Panc1 (cell line): ENCODE data around the gene JUN. TPM values are rescaled to one million over a fixed set of nuclear protein-coding genes. Genes with fewer than 3 reads are reported as not detected.

Experiments
- ATAC-seq: fragments of 200-7000 bp; cut with Tn5 transposase; 2 replicates; pipeline ENCODE4 v1.9.1; 2020; ENCODE audit warnings: mild to moderate bottlenecking, moderate library complexity
- BruUV-seq: library from RNA; stranded (reverse); fragments of 400-500 nt; replicated peaks from 2 replicates; lab custom pipeline; 2021; lab: Mats Ljungman, UMichigan
- CTCF ChIA-PET: fragments of 300-600 bp; sonication (Branson Sonifier 250); formaldehyde crosslinking; loops from one replicate; lab custom pipeline; 2022; ENCODE audit warnings: antibody characterized with exemption; lab: Charles Lee
- POLR2A ChIA-PET: fragments of 300-600 bp; sonication (Branson Sonifier 250); formaldehyde crosslinking; loops from one replicate; lab custom pipeline; 2022; ENCODE audit warnings: antibody characterized with exemption; lab: Charles Lee
- DNase-seq: peaks from one replicate; pipeline ENCODE4 v3.0.0-alpha.2; 2010; ENCODE audit warnings: low read depth, low spot score
- H3K27ac ChIP-seq: 2 replicates; pipeline ENCODE4 v1.5.1; 2011; ENCODE audit warnings: mild to moderate bottlenecking, low read length, inconsistent platforms
- H3K27me3 ChIP-seq: fragments of 200-500 bp; sonication (Bioruptor generic); 2 replicates; pipeline ENCODE4 v1.6.0; 2014; ENCODE audit warnings: low read length, inconsistent platforms; ENCODE audit not compliant: control insufficient read depth, insufficient read depth
- H3K36me3 ChIP-seq: fragments of 200-500 bp; sonication (Bioruptor generic); 2 replicates; pipeline ENCODE4 v1.5.1; 2014; ENCODE audit warnings: inconsistent platforms, mild to moderate bottlenecking, low read length, moderate library complexity; ENCODE audit not compliant: control insufficient read depth, insufficient read depth
- H3K4me1 ChIP-seq: 2 replicates; pipeline ENCODE4 v1.5.1; 2011; ENCODE audit warnings: inconsistent platforms, mild to moderate bottlenecking, low read length, moderate library complexity; ENCODE audit not compliant: control insufficient read depth, insufficient read depth
- H3K4me3 ChIP-seq, 2 experiments: 2 replicates each; pipeline ENCODE4 v1.5.1; 2011 to 2012; ENCODE audit warnings: low read depth in 2 of 2, low read length in 2 of 2, mild to moderate bottlenecking in 2 of 2, inconsistent platforms in 1 of 2, moderate library complexity in 1 of 2
- H3K9me3 ChIP-seq: fragments of 200-500 bp; sonication (Bioruptor generic); 2 replicates; pipeline ENCODE4 v1.5.1; 2014; ENCODE audit warnings: low read depth, mild to moderate bottlenecking, inconsistent platforms, low read length, moderate library complexity; ENCODE audit not compliant: control insufficient read depth, insufficient read depth
- POLR2AphosphoS5 ChIP-seq: IDR thresholded peaks from 2 replicates; pipeline ENCODE4 v1.6.1; 2012; ENCODE audit warnings: mild to moderate bottlenecking, low read depth, low read length, moderate library complexity
- SIN3A ChIP-seq: IDR thresholded peaks from 2 replicates; pipeline ENCODE4 v1.6.1; 2012; ENCODE audit warnings: low read depth, mild to moderate bottlenecking, low read length, moderate library complexity, borderline replicate concordance; ENCODE audit not compliant: insufficient read depth
- TCF7L2 ChIP-seq: IDR thresholded peaks from 2 replicates; pipeline ENCODE4 v1.6.1; 2011; ENCODE audit warnings: mild to moderate bottlenecking, low read depth, low read length, inconsistent platforms
- in situ Hi-C: cut with HindIII; loops from 2 replicates; pipeline ENCODE4 v1.10.0; 2016; ENCODE audit warnings: low sequenced_read_pairs, low pct_unique_long_range_greater_than_20kb
- intact Hi-C: fragments of 100-400 bp; cut with micrococcal nuclease; formaldehyde crosslinking; loops from one replicate; pipeline ENCODE4 v1.10.0; 2022; ENCODE audit not compliant: unreplicated experiment
- total RNA-seq: library from RNA; stranded (reverse); gene quantifications from one replicate; pipeline ENCODE4 v1.2.1, GENCODE V29; 2021; ENCODE audit not compliant: unreplicated experiment
- TF ChIP-seq, protein P1 (sequence below): fragments of 450-650 bp; IDR thresholded peaks from 2 replicates; pipeline ENCODE4 v1.5.1; 2017; ENCODE audit warnings: mild to moderate bottlenecking
- TF ChIP-seq, protein P2 (sequence below), 2 experiments: IDR thresholded peaks; 2 replicates each; pipeline ENCODE4 v1.6.1; 2011 to 2012; ENCODE audit warnings: low read depth in 2 of 2, control low read depth in 1 of 2, low read length in 1 of 2, mild to moderate bottlenecking in 1 of 2, moderate library complexity in 1 of 2; ENCODE audit not compliant: insufficient read depth in 1 of 2

The JUN gene
- total RNA-seq, 1 experiment from 2014 or later = 70.0 TPM

DNA sequence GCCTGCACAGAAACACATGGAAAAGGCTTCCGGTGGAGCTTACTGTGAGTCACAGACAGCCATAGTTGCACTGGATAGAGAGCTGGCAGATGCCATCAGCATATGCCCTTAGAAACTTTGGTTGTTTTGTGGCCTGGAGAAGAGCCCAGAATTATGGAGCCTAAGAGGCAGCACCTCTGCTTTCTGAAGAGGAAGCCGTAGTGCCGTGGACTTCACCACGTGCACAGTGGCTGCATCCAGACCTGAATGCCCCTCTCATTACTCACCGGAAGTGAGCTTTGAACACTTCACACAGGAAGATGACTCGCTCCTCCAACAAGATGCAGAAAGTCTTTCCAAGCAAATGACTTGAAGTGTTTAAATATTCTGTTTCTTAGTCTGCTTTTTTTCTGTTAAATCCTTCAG is 28.4 kb downstream of the JUN start:
- BruUV-seq = no TSS peak
- Histone ChIP-seq H3K9me3 (peaks cover 3% of the 10 kb centered on the region; the same call in 1 of the 2 replicates), H3K4me3 (no peak overlapping the region), H3K4me1 (peaks cover 11% of the 10 kb centered on the region), H3K36me3 (no peaks in the 10 kb centered on the region), H3K27me3 (no peaks in the 10 kb centered on the region), H3K27ac (peak overlapping the region; percentile 2)
- ChIA-PET CTCF (interaction anchor here (0.5 kb wide), 1 partner anchor 22 kb away, joined by 3 read pairs; no protein-coding TSS in a partner anchor), POLR2A (no interaction called here)
- ATAC-seq = peak; percentile 94
- intact Hi-C loops (no loop called here), in situ Hi-C loops (no loop called here)
- TF ChIP-seq POLR2AphosphoS5 (no peak), TCF7L2 (no peak), SIN3A (no peak)
- TF ChIP-seq, protein P1, sequence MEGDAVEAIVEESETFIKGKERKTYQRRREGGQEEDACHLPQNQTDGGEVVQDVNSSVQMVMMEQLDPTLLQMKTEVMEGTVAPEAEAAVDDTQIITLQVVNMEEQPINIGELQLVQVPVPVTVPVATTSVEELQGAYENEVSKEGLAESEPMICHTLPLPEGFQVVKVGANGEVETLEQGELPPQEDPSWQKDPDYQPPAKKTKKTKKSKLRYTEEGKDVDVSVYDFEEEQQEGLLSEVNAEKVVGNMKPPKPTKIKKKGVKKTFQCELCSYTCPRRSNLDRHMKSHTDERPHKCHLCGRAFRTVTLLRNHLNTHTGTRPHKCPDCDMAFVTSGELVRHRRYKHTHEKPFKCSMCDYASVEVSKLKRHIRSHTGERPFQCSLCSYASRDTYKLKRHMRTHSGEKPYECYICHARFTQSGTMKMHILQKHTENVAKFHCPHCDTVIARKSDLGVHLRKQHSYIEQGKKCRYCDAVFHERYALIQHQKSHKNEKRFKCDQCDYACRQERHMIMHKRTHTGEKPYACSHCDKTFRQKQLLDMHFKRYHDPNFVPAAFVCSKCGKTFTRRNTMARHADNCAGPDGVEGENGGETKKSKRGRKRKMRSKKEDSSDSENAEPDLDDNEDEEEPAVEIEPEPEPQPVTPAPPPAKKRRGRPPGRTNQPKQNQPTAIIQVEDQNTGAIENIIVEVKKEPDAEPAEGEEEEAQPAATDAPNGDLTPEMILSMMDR = no peak
- TF ChIP-seq, protein P2, sequence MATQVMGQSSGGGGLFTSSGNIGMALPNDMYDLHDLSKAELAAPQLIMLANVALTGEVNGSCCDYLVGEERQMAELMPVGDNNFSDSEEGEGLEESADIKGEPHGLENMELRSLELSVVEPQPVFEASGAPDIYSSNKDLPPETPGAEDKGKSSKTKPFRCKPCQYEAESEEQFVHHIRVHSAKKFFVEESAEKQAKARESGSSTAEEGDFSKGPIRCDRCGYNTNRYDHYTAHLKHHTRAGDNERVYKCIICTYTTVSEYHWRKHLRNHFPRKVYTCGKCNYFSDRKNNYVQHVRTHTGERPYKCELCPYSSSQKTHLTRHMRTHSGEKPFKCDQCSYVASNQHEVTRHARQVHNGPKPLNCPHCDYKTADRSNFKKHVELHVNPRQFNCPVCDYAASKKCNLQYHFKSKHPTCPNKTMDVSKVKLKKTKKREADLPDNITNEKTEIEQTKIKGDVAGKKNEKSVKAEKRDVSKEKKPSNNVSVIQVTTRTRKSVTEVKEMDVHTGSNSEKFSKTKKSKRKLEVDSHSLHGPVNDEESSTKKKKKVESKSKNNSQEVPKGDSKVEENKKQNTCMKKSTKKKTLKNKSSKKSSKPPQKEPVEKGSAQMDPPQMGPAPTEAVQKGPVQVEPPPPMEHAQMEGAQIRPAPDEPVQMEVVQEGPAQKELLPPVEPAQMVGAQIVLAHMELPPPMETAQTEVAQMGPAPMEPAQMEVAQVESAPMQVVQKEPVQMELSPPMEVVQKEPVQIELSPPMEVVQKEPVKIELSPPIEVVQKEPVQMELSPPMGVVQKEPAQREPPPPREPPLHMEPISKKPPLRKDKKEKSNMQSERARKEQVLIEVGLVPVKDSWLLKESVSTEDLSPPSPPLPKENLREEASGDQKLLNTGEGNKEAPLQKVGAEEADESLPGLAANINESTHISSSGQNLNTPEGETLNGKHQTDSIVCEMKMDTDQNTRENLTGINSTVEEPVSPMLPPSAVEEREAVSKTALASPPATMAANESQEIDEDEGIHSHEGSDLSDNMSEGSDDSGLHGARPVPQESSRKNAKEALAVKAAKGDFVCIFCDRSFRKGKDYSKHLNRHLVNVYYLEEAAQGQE (IDR thresholded peaks at IDR 0.05; ENCODE audit: insufficient read depth in 1 of 2, low read depth in 2 of 2, low read length in 1 of 2) = no peak
- peak; percentile 83 for DNase-seq

DNA sequence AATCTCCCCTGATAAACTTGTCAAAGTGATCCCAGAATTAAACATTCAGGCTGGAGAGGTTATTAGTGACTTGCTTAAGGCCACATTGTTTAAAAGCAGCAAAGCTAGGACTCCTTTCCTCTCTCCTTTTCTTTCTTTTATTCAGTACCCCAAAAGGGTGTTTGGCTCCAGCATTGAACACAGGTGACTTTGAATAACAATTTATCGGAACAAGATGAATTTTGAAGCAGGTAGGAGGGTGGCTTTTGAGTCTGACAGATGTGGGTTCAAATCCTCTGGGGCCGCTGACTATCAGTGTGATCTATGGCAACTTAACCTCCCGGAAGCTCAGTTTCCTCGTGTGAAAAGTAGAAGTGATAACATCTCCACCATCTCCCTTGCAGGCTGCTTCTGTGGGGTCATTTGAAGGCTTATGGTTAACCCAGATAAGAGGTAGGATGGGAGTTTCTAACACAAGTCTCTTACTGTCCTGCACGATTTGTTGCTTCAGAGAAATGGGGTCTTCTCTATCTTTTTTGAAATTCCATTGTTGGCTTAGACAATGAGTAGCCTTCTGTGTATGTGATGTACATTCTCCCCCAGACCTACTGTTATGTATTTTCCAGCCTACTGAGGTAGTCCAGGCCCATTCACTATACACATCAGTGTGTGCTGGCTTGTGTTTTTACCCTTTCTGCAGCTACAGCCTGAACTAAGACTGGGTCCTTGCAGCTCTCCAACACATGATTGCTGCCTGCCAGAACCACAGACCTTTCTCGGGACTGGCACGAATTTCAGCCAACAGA is 29.0 kb downstream of the JUN start:
- ChIA-PET CTCF (interaction anchor here (0.5 kb wide), 1 partner anchor 23 kb away, joined by 3 read pairs; no protein-coding TSS in a partner anchor), POLR2A (no interaction called here)
- H3K4me3 ChIP-seq = no peak overlapping the region
- intact Hi-C loops = no loop called here
- no peaks in the 10 kb centered on the region for H3K36me3 ChIP-seq
- in situ Hi-C loops = no loop called here
- peak; percentile 12; the same call in 1 of the 2 replicates for ATAC-seq
- DNase-seq = no peak
- BruUV-seq = no TSS peak
- H3K27ac ChIP-seq = peak overlapping the region; percentile 2
- peaks cover 3% of the 10 kb centered on the region; the same call in 1 of the 2 replicates for H3K9me3 ChIP-seq
- H3K4me1 ChIP-seq = peaks cover 11% of the 10 kb centered on the region
- TF ChIP-seq SIN3A (no peak), TCF7L2 (no peak), POLR2AphosphoS5 (no peak)
- TF ChIP-seq, protein P1 = no peak
- TF ChIP-seq, protein P2 (IDR thresholded peaks at IDR 0.05; ENCODE audit: insufficient read depth in 1 of 2, low read depth in 2 of 2, low read length in 1 of 2) = no peak
- no peaks in the 10 kb centered on the region for H3K27me3 ChIP-seq
